SW480 (cell line): ENCODE data around the gene NCOA6.

Experiments used
- DNase-seq: peaks from one replicate; pipeline ENCODE4 v3.0.0-alpha.2; 2016; ENCODE audit warnings: low spot score

NCOA6 gene

DNA sequence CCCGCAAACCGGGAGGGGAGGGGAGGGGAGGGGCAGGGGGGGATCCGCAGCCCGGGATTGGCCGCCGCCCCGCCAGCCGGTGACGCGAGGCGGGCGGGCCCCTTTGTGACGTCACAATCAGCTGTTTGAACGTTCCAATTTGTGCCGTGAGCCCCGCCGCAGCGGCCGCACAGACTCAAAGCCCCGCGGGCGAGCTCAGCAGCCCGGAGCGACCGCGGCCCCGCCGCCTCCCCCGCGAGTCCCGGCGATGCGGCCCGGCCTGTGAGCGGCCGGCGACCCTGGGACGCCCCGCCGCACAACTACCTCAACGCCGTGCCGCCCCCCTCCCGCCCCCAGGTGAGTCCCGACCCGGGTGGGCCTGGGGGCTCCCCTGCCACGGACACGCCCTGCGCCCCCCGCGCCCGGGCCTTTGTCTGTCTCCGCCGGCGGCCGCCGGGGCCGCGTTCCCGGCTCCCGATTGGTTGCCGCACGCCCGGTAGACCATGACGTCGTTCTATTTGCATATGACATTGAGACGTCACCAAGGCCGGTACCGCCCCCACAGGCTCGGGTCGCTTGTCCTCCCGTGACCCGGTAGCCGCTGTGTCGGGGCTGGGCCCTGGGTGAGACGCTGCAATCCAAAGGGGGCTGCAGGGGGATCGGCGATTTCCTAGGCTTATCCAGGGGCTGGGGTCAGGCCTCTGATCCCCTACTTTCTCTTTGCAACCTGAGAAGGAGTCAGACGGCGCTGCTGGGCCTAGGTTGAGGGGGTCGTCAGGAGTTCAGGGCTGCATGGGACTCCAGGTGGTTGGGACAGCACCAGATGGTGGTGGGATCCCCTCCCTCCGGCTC, 121.1 kb downstream of the NCOA6 start, which contains the start of gene TP53INP2:
Gene TP53INP2 (plus strand): TSS at position 168 of the 831 bp plus-strand sequence. CDS start 4,396 bp downstream, outside the sequence.
- DNase-seq: peak; percentile 94

DNA sequence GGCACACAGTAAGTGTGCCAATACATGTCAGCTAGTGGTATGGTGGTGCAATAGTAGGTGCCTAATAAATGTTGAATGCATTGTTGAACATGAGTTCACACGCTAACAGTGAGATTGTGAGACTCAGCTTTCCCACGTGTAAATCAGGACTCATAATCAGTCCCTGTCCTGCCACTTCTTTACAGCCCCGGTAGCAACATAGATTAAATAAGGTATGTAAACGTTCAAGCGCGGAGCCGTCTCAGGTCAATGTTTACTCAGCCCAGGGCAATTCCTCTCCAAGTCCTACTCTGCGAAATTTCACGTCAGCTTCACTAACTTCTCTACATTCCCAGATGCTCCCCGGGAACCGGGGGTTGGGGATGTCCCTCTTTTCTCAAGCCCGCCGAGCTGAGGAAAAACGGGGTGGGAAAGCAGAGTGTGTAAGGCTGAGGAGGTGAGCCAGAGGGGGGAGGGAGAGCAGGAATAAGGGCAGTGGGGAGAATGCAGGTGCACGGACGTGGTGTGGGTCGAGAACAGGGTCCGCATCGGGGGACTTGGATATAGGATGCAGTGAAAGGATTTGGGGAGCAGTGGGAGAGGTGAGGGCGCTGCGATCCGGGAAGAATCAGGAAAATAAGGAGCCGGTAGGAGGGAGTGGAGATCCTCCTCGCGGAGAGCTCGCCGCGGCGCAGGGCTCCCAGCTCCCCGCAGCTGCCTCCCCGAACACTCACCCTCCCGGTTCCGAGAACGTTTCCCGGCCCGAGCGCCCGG, 121.9 kb downstream of the NCOA6 start:
- DNase-seq: peak; percentile 53

DNA sequence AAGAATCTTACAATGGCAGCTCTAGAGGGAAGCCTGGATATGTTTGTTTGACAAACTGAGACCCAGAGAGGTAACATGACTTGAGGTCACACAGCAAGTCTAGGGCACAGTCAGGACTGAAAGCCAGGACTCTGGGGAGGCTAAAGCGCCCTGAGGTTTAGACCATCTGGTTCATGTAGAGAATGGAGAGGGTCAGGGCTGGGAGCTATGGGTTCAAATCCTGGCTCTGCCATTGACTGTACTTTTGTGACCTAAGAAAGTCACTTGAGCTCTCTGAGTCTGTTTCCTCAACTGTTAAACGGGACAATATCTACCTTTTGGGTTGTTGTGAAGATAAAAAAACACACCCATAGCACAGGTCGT, 122.4 kb downstream of the NCOA6 start:
- DNase-seq: no peak

DNA sequence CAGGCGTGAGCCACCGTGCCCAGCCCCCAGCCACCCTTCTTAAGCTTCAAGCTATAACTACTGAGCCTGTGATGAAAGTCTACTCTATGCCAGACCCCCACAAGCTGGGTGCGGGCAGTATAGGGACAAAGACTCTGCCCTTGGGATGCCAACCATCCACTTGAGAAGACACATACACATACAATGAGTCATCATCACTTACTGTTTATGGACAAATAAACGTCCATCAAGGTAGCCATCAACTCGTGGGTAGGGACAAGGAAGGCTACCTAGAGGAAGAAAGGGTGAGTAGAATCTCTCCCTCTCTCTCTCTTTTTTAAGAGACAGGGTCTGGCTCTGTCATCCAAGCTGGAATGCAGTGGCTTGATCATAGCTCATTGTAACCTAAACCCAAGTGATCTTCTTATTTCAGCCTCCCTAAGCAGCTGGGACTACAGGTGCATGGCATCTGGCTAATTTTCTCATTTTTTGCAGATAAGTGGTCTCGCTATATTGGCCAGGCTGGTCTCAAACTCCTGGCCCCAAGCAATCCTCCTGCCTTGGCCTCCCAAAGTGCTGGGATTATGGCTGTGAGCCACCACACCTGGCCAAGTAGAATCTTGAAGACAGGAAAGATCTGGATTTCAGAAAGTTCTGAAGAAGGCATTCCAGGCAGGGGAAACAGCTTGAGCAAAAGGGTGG, 123.9 kb downstream of the NCOA6 start:
- peak; percentile 66 for DNase-seq

DNA sequence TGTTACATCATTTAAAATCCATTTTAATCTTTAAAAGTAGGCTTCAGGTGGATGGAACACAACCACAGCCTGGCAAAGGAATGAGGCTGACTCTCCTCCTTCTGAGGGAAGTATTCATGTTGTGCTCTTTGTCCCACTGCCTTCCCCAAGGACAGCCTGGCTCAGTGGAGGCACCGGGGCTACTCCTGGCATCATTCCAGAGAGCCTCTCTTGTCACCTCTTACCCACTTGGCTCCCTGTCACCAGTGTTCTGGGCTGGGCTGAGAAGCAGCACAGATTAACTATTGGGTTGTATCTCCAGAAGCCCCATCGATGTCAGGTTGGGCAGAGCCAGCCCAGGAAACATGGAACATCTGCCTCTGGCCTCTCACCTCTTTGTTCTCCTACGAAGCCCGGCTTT, 132.0 kb downstream of the NCOA6 start:
- no peak for DNase-seq

DNA sequence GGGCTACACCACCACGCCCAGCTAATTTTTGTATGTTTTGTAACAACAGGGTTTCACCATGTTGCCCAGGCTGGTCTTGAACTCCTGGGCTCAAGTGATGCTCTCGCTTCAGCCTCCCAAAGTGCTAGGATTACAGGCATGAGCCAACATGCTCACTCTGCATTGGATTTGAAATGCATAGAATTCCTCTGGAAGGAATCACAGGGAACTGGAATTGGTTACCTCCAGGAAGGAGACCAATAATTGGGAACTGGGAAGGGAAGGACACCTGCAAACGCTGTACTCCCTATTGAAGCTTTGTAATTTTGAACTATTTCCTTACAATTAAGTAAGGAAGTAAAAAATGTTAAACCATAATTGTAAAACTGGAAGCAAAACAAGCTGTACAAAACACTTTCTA, 133.6 kb downstream of the NCOA6 start:
- no peak for DNase-seq

DNA sequence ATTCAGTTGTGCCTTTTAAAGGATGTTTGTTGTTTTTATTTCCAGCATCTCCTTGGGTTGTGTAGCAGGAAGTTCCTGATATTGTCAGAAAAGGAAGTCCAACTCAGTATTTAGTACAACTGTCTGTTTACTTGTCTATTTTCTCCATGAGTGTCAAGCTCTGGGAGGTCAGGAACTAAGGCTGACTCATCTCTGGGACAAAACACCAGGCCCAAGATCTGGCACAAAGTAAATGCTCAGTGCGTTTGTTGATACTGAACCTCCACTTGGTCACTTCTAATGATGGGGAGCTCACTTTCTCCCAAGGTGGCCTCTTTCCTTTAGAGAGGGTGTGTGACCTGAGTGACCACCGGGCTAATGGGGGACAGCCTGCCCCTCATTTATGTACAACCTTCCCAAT, 136.0 kb downstream of the NCOA6 start:
- DNase-seq: no peak

DNA sequence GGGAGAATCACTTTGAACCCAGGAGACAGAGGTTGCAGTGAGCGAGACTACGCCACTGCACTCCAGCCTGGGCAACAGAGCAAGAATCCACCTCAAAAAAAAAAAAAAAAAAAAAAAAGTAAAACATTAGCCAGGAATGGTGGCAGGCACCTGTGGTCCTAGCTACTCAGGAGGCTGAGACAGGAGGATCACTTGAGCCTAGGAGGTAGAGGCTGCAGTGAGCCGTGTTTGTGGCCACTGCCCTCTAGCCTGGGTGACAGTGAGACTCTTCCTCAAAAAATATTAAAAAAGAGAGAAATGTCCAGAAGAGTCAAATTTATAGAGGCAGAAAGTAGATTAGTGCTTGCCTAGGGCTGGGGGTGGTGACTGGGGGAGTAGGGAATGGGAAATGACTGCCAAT, 141.8 kb downstream of the NCOA6 start:
- no peak for DNase-seq

DNA sequence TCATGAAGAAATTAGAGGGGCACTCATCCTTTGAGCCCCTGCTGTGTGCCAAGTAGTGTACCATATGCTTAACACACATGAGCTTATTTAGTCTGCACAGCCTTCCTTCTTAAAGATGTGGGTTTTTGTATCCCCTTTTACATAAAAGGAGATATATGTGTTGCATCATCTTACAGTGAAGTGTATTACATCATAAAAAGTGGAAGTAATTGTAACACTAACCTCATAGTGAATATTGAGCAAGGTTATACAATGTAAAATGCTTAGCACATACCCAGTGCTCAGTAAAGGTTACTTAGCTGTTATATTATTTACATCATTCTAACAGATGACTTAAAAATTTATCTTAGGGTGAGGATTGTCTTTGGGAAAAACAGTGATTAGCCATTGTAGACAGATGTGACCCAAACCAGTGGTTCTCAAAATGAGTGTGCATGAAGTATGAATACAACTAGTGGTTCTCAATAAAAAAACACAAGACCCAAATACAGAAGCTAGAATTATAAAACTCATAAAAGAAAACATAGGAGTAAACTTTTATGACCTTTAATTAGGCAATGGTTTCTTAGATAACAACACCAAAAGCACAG, 144.8 kb downstream of the NCOA6 start:
- peak; percentile 39 for DNase-seq

DNA sequence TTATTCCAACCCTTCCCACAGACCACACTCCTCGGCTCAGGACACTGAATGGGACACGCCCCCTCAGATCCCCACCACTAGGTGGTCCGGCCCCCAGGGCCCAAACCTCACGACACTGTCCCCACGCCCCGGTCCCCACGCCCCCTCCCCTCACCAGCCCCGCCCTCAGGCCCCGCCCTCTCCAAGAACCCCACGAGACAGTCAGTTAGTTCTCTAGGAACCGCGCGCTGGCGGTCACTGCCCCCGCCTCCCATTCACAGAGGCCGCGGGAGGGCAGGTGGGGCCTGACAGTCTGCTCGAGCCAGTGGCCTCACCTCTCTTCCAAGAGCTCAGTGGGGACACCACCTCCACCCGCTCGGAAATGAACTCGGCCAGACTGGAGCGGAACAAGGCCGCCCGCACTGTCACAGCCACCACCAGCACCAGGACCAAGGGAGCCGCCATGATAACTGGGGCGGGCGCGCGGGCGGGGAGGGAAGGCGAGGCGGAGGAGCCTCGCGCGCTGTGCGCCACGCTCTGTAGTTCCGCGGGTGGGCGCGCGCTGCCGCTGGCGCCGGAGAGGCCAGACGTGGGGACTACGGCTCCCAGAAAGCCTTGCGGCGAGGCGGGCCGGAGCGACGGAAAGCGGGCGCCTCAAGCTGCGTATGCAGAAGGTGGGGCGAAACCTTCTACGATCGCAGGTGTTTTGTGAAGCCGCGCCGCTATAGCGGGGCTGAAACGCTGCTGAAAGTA, 148.6 kb downstream of the NCOA6 start, which contains the start of gene PIGU:
Gene PIGU (minus strand): TSS at position 451 of the 732 bp plus-strand sequence. CDS start 7 bp downstream, at position 444.
- DNase-seq: peak; percentile 99

DNA sequence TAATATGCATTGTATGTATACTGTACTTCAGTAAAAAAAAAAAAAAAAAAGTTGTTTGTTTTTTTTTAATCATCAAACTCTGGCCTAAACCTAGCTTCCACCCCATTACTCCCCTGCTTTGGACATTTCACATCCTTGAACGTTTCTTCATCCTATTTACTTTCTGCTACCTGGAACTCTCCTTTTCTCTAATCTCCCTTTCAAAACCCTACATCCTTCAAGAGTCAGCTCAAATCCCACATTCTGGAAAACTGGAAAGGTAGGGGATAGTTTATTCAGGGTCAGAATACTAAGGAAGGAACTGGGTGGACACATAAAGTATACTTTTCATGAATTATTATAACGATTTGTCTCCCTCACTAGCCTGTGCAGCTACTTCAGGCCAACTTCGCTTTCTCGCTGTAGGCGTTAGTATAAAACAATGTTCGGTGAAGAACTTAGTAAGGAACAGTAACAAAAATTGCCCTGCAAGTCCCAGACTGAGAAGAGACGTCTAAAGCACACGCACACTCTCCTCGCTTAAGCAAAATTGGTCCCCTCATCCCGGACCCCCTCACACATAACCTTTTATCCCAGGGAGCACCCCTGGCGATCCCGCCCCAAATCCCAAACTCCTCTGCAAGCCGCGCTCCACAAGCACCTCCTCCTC, 149.3 kb downstream of the NCOA6 start:
- DNase-seq: no peak

DNA sequence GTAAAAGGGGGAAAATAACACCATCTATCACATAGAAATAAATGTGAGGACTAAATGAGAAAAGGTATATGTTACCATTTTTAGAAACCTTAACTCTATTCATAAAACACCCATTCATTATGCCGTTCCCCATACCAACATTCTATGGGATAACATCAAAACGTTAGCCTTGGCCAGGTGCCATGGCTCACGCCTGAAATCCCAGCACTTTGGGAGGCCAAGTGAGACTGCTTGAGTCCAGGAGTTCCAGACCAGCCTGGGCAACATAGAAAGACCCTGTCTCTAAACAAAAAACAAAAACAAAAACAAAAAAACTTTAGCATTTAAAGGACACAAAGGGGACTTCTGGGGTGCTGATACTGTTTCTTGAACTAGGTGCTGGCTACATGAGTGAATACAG, 149.9 kb downstream of the NCOA6 start:
- DNase-seq: no peak

DNA sequence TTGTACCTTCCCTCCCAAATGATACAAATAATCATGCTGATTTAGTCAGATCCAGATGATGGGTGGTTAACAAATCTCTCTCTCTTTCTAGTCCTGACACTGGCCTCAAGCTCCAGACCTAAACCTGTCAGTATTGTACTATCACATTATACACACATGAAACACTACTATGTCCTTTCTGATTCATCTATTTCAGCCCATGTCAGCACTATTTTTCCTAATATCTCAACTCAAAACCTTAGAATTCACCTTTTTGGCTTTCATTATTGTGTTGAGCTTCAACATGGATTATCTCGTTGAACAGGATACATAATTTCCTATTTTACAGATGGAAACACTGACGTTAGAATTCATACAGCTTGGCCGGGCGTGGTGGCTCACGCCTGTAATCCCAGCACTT, 152.0 kb downstream of the NCOA6 start:
- no peak for DNase-seq

DNA sequence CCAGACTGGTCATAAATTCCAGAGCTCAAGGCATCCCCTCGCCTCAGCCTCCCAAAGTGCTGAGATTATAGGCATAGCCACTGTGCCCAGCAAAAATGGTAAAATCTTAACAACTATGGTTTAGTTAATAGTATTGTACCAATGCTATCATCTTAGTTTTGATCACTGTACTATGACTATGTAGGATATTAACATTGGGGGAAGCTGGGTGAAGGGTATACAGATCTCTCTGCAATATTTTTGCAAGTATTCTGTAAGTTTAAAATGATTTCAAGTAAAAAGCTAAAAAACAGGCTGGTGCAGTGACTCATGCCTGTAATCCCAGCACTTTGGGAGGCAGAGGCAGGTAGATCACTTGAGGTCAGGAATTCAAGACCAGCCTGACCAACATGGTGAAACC, 156.4 kb downstream of the NCOA6 start:
- no peak for DNase-seq
